AG09309 (cell line): ENCODE data around the gene XRCC3.

ENCODE experiments used
- DNase-seq: peaks from one replicate; pipeline ENCODE4 v3.0.0-alpha.2; 2010; ENCODE audit warnings: low read depth
- H3K4me3 ChIP-seq: 2 replicates; pipeline ENCODE4 v1.5.1; 2011; ENCODE audit warnings: mild to moderate bottlenecking, low read depth, low read length, moderate library complexity; ENCODE audit not compliant: control insufficient read depth
- TF ChIP-seq, protein P1 (sequence below): IDR thresholded peaks from 2 replicates; pipeline ENCODE4 v1.5.1; 2011; ENCODE audit warnings: mild to moderate bottlenecking, low read depth, low read length, inconsistent platforms; ENCODE audit not compliant: insufficient read depth, control insufficient read depth; ENCODE audit errors: missing control alignments

Gene XRCC3

DNA sequence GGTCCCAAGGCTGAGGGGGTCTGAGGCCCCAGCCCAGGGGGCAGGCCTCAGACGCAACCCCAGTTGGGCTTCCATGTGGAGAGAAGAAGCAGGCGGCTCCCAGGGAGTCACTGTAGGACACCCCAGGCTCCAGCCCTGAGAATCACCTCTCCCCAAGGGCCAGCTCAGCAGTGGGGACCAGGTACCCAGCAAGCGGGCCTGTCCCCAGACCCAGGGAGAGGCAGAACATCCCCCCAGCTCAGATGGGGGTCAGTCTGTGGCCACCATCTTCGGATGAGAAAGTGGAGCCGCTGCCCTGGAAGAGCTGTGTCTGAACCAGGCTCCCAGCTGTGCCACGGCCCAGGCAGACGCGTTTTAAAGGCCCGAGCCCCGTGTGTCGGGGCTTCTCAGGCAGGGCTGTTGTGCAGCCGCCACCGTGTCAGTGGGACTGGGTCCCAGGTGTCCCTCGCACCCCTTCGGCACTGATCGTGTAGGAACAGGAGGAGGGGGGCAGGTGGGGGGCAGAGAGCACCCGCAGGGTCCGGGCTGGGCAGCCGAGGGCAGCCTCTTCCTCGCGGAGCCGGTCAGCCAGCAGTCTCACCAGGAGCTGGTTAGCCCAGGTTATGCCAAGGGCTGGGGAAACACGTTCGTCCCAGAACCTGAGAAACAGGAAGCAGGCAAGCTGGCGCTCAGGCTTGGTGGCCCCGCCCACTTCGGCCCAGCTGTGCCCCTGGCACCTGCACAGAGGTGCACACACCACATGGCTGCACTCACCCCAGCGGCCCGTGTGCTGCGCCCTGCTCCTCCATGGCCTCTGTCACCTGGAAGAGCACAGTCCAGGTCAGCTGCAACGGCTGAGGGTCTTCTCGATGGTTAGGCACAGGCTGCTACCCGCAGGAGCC lies 16.6 kb downstream of the XRCC3 start:
- TF ChIP-seq, protein P1, sequence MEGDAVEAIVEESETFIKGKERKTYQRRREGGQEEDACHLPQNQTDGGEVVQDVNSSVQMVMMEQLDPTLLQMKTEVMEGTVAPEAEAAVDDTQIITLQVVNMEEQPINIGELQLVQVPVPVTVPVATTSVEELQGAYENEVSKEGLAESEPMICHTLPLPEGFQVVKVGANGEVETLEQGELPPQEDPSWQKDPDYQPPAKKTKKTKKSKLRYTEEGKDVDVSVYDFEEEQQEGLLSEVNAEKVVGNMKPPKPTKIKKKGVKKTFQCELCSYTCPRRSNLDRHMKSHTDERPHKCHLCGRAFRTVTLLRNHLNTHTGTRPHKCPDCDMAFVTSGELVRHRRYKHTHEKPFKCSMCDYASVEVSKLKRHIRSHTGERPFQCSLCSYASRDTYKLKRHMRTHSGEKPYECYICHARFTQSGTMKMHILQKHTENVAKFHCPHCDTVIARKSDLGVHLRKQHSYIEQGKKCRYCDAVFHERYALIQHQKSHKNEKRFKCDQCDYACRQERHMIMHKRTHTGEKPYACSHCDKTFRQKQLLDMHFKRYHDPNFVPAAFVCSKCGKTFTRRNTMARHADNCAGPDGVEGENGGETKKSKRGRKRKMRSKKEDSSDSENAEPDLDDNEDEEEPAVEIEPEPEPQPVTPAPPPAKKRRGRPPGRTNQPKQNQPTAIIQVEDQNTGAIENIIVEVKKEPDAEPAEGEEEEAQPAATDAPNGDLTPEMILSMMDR: no peak
- no peak overlapping the region for H3K4me3 ChIP-seq
- DNase-seq: no peak

DNA sequence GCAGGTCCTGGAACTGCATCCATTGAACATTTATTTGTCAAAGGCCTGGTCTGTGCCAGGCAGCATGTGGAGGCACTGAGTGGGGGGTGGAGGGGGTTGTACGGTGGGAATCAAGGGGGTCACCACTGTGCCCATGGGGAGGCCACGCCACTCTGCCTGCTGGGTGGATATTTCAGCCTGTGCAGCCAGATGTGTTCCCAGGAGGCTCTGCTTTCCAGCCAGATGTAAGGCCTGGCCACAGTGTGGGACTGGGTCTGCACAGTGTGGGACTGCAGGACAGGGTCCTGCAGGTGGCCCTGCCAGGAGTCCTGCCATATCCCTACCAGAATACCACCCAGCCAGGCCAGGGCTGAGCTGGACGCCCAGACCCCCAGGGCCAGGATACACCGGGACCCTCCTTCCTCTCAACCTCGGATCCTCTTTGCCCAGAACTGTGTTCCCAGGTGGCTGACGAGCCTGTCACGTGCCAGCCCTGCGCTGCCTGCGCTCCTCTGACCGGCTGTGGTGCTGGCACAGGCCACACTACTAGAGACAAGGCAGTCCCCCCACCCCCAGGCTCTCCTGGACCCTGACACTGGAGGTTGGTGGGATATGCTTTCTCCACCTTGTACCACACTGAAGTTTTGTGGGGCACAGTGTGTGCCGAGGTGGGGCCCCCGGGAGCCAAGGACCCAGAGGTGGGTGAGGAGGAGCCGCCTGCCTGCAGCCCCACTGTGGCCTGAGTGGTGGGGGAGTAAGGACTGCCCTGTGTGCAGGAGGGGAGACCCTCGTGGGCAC lies 17.5 kb downstream of the XRCC3 start:
- TF ChIP-seq, protein P1: no peak
- DNase-seq: no peak
- no peak overlapping the region for H3K4me3 ChIP-seq

DNA sequence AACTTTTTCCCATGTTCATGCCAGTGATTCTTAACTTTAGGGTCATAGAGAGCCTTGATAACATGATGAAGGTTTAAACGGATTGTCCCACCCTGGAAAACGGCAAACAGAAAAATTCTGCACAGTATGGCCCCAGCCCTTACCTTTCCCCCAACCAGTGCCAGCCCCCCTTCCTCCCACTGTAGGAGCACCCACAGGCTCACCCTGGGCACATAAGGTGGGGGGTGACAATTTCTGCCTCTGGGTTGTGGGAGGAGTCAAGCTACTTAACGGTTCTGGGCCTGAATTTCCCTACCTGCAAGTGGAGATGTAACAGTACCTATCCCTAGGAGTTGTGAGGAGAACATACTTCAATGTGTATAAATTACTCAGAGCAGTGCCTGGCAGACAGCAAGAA lies 18.0 kb downstream of the XRCC3 start:
- TF ChIP-seq, protein P1: no peak

DNA sequence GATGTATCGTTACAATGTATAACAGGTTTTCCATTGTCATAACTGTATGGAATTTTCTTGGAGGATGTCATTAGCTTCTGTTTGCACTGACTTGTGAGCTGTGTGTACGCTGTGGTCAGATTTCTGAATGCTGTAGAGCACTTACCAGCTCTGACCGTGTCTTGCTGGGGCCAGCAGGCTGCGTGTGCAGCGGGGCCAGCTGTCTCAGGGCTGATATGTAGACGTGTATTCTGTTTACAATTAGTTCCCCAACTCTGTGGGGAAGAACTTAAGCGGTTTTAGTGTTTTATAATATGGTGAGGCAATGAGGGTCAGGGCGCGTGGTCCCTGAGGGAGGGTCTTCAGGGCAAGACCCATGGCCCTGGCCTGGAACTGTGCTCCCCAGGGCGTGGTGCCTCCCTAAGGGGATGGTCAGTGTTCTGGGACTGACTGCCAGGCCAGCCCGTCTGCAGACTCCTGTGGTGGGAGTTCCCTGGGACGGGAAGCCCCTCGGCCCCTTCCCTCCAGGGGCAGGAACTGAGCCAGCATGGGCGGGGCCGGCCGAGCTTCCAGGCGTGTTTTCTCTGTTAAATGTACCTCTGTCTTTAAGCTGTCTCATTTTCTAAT lies 18.7 kb downstream of the XRCC3 start:
- DNase-seq: no peak
- TF ChIP-seq, protein P1: no peak
- no peak overlapping the region for H3K4me3 ChIP-seq

More for the DNA sequence above, 18.0 kb downstream of the XRCC3 start:
- no peak overlapping the region for H3K4me3 ChIP-seq
- DNase-seq: no peak

DNA sequence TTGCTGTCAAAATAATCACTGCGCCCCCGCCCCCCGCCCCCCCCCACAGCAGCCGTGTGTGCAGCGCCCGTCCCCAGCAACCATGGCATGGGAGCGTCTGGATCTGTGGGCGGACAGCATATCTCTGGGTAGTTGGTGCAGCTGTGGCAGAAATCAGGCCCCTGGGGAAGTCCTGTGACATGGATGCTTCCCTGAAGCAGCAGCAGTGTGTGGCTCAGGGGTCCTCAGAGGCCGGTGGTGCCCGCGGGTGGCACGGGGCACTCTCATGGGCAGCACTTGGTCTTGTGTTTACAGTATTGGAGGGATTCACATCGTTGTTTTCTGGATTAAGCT lies 19.2 kb downstream of the XRCC3 start:
- no peak for DNase-seq
- TF ChIP-seq, protein P1: no peak
- H3K4me3 ChIP-seq: no peak overlapping the region

DNA sequence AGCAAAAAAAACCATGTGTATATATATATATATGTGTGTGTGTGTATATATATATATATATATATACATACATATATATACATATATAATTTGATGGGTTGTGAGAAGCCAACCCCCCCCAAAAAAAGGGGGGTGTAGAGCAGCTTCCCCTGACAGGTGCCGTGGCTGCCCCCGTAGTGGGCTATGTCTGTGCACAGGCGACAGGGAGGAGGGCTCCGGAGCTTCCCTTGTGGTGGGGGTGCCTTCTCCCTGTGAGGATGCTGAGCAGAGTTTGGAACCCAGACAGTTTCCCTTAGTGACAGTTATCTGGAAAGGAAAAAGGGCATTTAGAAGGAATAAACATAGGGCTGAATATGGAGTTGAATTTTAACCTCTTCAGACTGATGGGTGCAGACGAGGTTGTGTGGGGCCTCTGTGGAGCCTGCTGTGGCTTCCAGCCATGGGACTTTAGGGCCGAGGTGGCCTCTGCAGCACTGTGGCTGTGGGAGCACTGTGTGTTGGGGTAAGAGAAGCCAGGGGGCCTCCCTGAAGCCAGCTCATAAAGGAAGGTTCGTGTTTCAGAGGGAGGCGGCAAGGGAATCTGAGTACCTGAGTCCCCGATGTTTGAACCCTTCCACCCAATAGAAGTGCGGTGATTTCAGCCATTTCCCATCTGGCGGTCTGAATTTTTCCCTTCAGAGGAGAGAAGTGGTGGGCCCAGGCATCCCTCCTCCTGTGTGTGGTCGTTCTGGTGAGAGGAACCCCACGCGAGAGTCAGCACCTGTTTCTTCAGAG lies 19.8 kb downstream of the XRCC3 start:
- no peak for DNase-seq
- no peak overlapping the region for H3K4me3 ChIP-seq
- TF ChIP-seq, protein P1: no peak
